Sigmoid colon (tissue), 4 donors: Measurements from ENCODE around the gene TOP3B.

ENCODE experiments used
- POLR2AphosphoS5 ChIP-seq, 4 donors: sonication (generic); formaldehyde crosslinking; IDR thresholded peaks; one replicate each; pipeline ENCODE4 v1.6.1; 2017; ENCODE audit warnings: antibody characterized with exemption in 4 of 4
- TF ChIP-seq, protein P1 (sequence below), 4 experiments: fragments of 450-650 bp in 3 of 4; fragments of 200-600 bp in 1 of 4; IDR thresholded peaks; one replicate each; pipeline ENCODE4 v1.5.1; 2016 to 2019; ENCODE audit warnings: antibody characterized with exemption in 4 of 4, mild to moderate bottlenecking in 3 of 4, moderate library complexity in 2 of 4

DNA sequence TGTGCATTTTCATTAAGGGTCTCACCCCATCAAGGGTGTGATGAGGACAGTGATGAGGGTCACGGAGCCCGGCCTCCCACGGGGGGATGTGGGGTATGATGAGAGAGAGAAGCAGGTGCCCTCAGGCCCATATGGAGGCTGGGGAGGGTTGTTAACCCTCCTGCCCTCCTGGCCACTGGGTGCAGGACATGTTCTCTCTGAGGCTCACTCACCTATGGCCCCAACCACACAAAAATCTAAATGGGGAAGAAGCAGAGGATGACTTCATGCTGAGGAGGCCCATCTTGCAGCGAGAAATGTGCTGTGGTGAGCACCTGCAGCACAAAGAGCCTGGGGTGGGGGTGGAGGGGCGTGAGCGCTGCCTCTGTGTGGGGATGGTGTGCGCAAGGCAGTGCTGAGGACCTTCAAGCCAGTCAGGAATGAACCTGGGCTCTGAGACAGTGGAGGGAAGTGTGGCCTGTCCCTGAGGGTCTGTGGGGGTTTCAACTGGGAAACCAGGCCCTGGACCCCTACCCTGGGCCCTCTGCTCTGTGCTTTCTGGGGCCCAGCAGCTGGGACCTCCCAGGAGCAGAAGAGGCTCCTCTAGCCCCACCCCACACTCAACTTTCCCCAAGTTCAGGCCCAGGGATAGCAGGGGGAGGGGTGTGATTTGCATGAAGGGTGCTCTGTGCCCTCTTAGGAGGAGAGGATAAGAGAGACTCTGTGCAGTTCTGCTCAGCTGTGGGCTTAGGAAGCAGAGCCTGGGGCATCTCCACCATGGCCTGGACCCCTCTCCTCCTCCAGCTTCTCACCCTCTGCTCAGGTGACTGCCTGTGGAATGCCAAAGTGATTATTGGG lies 43.0 kb upstream of the TOP3B start:
- TF ChIP-seq, protein P1, sequence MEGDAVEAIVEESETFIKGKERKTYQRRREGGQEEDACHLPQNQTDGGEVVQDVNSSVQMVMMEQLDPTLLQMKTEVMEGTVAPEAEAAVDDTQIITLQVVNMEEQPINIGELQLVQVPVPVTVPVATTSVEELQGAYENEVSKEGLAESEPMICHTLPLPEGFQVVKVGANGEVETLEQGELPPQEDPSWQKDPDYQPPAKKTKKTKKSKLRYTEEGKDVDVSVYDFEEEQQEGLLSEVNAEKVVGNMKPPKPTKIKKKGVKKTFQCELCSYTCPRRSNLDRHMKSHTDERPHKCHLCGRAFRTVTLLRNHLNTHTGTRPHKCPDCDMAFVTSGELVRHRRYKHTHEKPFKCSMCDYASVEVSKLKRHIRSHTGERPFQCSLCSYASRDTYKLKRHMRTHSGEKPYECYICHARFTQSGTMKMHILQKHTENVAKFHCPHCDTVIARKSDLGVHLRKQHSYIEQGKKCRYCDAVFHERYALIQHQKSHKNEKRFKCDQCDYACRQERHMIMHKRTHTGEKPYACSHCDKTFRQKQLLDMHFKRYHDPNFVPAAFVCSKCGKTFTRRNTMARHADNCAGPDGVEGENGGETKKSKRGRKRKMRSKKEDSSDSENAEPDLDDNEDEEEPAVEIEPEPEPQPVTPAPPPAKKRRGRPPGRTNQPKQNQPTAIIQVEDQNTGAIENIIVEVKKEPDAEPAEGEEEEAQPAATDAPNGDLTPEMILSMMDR (IDR thresholded peaks at IDR 0.05): no peak
- no peak for TF ChIP-seq POLR2AphosphoS5 (IDR thresholded peaks at IDR 0.05)
